ENCODE results near the gene MEGF6.

The MEGF6 gene

DNA sequence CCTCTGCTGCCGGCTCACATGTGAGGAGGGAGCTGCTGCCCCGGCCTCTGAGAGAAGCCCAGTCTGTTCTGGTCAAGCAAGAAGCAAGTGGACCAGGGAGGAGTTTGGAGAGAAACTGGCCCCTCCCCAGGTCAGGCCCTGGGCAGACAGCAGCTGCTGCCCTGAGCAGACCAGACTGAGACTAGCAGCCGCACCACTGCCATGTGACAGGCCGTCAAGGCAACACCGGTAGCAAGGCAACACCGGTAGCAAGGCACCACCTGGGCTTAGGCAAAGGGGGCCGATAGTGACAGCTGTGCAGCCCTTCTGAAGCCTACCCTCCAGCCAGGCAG, 106.5 kb downstream of the MEGF6 start:
- Histone ChIP-seq H3K36me3 (ENCODE audit: control insufficient read depth in 2 of 2, insufficient read depth in 2 of 2, low read length in 2 of 2) (no peaks in the 10 kb centered on the region), H3K4me1 (ENCODE audit: control insufficient read depth in 2 of 2, insufficient read depth in 2 of 2, low read length in 2 of 2) (no peaks in the 10 kb centered on the region), H3K9me3 (ENCODE audit: control insufficient read depth in 2 of 2, low read length in 2 of 2) (no peaks in the 10 kb centered on the region), H3K9ac (ENCODE audit: low read depth in 1 of 2, low read length in 2 of 2) (no peak overlapping the region), H3K27me3 (ENCODE audit: control insufficient read depth in 2 of 2, insufficient read depth in 2 of 2, low read length in 2 of 2) (no peaks in the 10 kb centered on the region), H3K27ac (ENCODE audit: low read depth in 2 of 2, low read length in 2 of 2) (no peak overlapping the region), H3K4me3 (ENCODE audit: low read length in 2 of 2) (no peak overlapping the region)

DNA sequence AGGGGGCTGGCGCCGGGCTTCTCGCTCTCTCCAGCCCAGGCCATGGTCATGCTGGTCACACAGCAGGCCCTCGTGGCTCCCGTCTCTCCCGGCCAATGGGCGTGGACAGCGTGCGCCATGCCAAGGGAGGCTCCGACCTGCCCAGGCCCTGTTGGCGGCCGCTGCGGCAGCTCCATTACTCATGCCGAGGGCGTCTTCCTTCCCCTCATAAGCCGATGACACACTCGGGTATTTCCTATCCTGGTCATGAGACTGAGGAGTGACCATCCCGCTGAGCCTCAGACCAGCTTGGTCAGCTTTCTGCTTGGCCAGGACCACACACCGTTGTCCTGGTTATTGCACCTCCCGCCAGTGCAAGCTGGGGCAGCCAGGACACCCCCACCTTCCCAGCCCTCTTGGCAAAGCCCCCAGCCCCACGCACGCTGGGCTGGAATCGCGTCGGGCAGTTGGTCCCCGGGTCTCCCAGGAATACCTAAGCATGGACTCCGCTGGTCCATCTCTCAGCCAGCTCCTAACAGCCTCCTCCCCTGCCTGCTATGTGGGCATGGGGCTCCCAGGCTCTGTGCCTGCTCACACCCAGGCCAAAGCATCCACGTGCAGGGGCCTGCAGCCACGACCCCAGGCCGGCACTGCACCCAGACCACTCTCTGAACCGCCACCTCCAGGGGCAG, 107.0 kb downstream of the MEGF6 start:
- Histone ChIP-seq H3K36me3 (ENCODE audit: control insufficient read depth in 2 of 2, insufficient read depth in 2 of 2, low read length in 2 of 2) (no peaks in the 10 kb centered on the region), H3K4me3 (ENCODE audit: low read length in 2 of 2) (no peak overlapping the region)

GRCh38 chr1:3503525-3503886, 107.8 kb downstream of the MEGF6 start:
- H3K4me3 ChIP-seq (ENCODE audit: low read length in 2 of 2): no peak overlapping the region
- H3K27me3 ChIP-seq (ENCODE audit: control insufficient read depth in 2 of 2, insufficient read depth in 2 of 2, low read length in 2 of 2): no peaks in the 10 kb centered on the region
- H3K36me3 ChIP-seq (ENCODE audit: control insufficient read depth in 2 of 2, insufficient read depth in 2 of 2, low read length in 2 of 2): no peaks in the 10 kb centered on the region
- H3K9me3 ChIP-seq (ENCODE audit: control insufficient read depth in 2 of 2, low read length in 2 of 2): no peaks in the 10 kb centered on the region
- no peak overlapping the region for H3K9ac ChIP-seq (ENCODE audit: low read depth in 1 of 2, low read length in 2 of 2)
- no peak overlapping the region for H3K27ac ChIP-seq (ENCODE audit: low read depth in 2 of 2, low read length in 2 of 2)
- no peaks in the 10 kb centered on the region for H3K4me1 ChIP-seq (ENCODE audit: control insufficient read depth in 2 of 2, insufficient read depth in 2 of 2, low read length in 2 of 2)

More for the DNA sequence above, 107.0 kb downstream of the MEGF6 start:
- Histone ChIP-seq H3K9ac (ENCODE audit: low read depth in 1 of 2, low read length in 2 of 2) (no peak overlapping the region), H3K4me1 (ENCODE audit: control insufficient read depth in 2 of 2, insufficient read depth in 2 of 2, low read length in 2 of 2) (no peaks in the 10 kb centered on the region), H3K9me3 (ENCODE audit: control insufficient read depth in 2 of 2, low read length in 2 of 2) (no peaks in the 10 kb centered on the region), H3K27ac (ENCODE audit: low read depth in 2 of 2, low read length in 2 of 2) (no peak overlapping the region), H3K27me3 (ENCODE audit: control insufficient read depth in 2 of 2, insufficient read depth in 2 of 2, low read length in 2 of 2) (no peaks in the 10 kb centered on the region)

GRCh38 chr1:3502641-3503524, 108.4 kb downstream of the MEGF6 start:
- no peak overlapping the region for H3K9ac ChIP-seq (ENCODE audit: low read depth in 1 of 2, low read length in 2 of 2)
- H3K27me3 ChIP-seq (ENCODE audit: control insufficient read depth in 2 of 2, insufficient read depth in 2 of 2, low read length in 2 of 2): no peaks in the 10 kb centered on the region
- no peak overlapping the region for H3K27ac ChIP-seq (ENCODE audit: low read depth in 2 of 2, low read length in 2 of 2)
- H3K36me3 ChIP-seq (ENCODE audit: control insufficient read depth in 2 of 2, insufficient read depth in 2 of 2, low read length in 2 of 2): no peaks in the 10 kb centered on the region
- no peaks in the 10 kb centered on the region for H3K9me3 ChIP-seq (ENCODE audit: control insufficient read depth in 2 of 2, low read length in 2 of 2)
- H3K4me3 ChIP-seq (ENCODE audit: low read length in 2 of 2): no peak overlapping the region
- H3K4me1 ChIP-seq (ENCODE audit: control insufficient read depth in 2 of 2, insufficient read depth in 2 of 2, low read length in 2 of 2): no peaks in the 10 kb centered on the region

DNA sequence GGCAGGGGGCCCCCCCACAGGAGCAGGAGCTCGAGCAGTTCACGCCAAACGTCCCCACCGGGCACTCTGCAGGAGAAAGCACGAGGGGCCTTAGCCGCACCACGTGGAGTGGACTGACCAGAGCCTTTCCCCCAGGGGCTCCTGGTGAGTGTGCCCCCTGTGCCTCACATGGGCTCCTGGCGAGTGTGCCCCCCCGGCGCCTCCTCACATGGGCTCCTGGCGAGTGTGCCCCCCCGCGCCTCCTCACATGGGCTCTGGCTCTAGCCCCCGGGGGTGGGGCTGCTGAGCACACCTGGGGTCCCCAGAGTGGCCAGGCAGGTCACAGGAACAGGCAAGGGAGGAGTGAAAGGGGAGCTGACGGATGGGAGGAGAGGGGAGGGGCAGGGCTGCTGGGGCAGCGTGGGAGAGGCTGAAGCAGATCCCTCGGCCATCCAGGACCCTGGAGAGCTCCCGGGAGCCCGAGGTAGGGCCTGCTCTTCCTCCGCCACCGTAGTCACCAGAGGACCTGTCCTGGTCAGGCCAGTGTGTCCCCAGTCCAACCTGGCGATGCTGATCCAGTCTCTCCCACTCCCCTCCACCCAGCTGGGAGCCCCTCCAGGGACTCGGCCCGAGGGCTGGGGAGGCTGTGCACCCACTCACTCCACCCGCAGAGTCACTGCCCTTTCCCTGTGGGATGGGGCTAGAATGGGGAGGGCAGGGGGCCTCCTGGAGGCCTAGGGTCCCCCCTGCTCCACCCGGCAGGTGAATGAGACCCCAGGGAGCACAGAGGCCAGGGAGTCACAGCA, 109.3 kb downstream of the MEGF6 start:
- Histone ChIP-seq H3K9me3 (ENCODE audit: control insufficient read depth in 2 of 2, low read length in 2 of 2) (no peaks in the 10 kb centered on the region), H3K4me3 (ENCODE audit: low read length in 2 of 2) (no peak overlapping the region), H3K27me3 (ENCODE audit: control insufficient read depth in 2 of 2, insufficient read depth in 2 of 2, low read length in 2 of 2) (no peaks in the 10 kb centered on the region), H3K27ac (ENCODE audit: low read depth in 2 of 2, low read length in 2 of 2) (no peak overlapping the region), H3K9ac (ENCODE audit: low read depth in 1 of 2, low read length in 2 of 2) (no peak overlapping the region), H3K4me1 (ENCODE audit: control insufficient read depth in 2 of 2, insufficient read depth in 2 of 2, low read length in 2 of 2) (no peaks in the 10 kb centered on the region), H3K36me3 (ENCODE audit: control insufficient read depth in 2 of 2, insufficient read depth in 2 of 2, low read length in 2 of 2) (no peaks in the 10 kb centered on the region)

- Histone ChIP-seq H3K36me3 (ENCODE audit: control insufficient read depth in 2 of 2, insufficient read depth in 2 of 2, low read length in 2 of 2) (no peaks in the 10 kb centered on the region), H3K4me3 (ENCODE audit: low read length in 2 of 2) (no peak overlapping the region), H3K4me1 (ENCODE audit: control insufficient read depth in 2 of 2, insufficient read depth in 2 of 2, low read length in 2 of 2) (no peaks in the 10 kb centered on the region), H3K27ac (ENCODE audit: low read depth in 2 of 2, low read length in 2 of 2) (no peak overlapping the region), H3K9me3 (ENCODE audit: control insufficient read depth in 2 of 2, low read length in 2 of 2) (no peaks in the 10 kb centered on the region), H3K27me3 (ENCODE audit: control insufficient read depth in 2 of 2, insufficient read depth in 2 of 2, low read length in 2 of 2) (no peaks in the 10 kb centered on the region), H3K9ac (ENCODE audit: low read depth in 1 of 2, low read length in 2 of 2) (no peak overlapping the region)
Observed at GRCh38 chr1:3501437-3501836, 109.9 kb downstream of the MEGF6 start.

DNA sequence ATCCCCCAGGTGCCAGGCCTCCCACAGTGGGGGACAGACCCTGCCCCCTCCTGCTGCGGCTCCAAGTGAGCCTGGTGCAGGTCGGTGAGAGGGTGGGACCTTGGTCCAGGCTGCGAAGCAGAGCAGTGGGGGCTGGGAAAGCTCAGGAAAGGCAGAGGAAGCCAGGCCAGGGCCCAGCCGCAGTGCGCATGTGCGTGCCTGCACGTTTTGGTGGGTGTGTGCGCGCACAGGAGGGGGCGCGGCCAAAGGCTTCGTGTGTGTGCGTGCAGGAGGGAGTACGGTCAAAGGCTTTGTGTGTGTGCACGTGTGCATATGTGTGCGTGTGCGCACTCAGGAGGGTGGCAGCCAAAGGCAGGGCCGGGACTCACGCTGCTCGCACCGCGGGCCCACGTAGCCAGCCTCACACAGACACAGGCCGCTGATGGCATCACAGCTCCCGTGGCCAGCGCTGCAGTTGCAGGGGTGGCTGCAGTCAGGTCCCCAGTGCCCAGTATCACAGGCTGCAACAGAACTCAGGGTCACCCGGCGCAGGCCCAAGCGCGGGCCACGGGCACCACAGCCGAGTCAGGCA, 111.0 kb downstream of the MEGF6 start:
- Histone ChIP-seq H3K36me3 (ENCODE audit: control insufficient read depth in 2 of 2, insufficient read depth in 2 of 2, low read length in 2 of 2) (no peaks in the 10 kb centered on the region), H3K27me3 (ENCODE audit: control insufficient read depth in 2 of 2, insufficient read depth in 2 of 2, low read length in 2 of 2) (no peaks in the 10 kb centered on the region), H3K4me3 (ENCODE audit: low read length in 2 of 2) (no peak overlapping the region), H3K9me3 (ENCODE audit: control insufficient read depth in 2 of 2, low read length in 2 of 2) (no peaks in the 10 kb centered on the region), H3K4me1 (ENCODE audit: control insufficient read depth in 2 of 2, insufficient read depth in 2 of 2, low read length in 2 of 2) (no peaks in the 10 kb centered on the region), H3K27ac (ENCODE audit: low read depth in 2 of 2, low read length in 2 of 2) (no peak overlapping the region), H3K9ac (ENCODE audit: low read depth in 1 of 2, low read length in 2 of 2) (no peak overlapping the region)

DNA sequence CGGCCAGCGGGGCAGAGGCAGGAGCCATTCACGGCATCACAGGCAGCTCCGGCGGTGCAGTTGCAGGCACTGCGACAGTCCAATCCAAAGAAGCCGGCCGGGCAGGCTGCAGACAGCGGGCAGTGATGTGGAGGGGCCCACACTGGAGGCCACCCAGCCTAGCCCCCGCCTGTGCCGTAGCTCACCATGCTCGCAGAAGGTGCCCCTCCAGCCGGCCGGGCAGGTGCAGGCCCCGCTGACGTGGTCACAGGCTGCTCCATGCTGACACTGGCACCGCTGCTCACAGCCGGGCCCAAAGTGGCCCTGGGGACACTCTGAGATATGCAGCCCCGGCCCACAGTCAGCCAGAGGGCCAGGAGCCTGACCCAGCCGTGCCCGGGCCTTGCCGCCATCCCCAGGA, 111.7 kb downstream of the MEGF6 start:
- Histone ChIP-seq H3K4me3 (ENCODE audit: low read length in 2 of 2) (no peak overlapping the region), H3K36me3 (ENCODE audit: control insufficient read depth in 2 of 2, insufficient read depth in 2 of 2, low read length in 2 of 2) (no peaks in the 10 kb centered on the region), H3K27ac (ENCODE audit: low read depth in 2 of 2, low read length in 2 of 2) (no peak overlapping the region), H3K27me3 (ENCODE audit: control insufficient read depth in 2 of 2, insufficient read depth in 2 of 2, low read length in 2 of 2) (no peaks in the 10 kb centered on the region), H3K4me1 (ENCODE audit: control insufficient read depth in 2 of 2, insufficient read depth in 2 of 2, low read length in 2 of 2) (no peaks in the 10 kb centered on the region), H3K9ac (ENCODE audit: low read depth in 1 of 2, low read length in 2 of 2) (no peak overlapping the region), H3K9me3 (ENCODE audit: control insufficient read depth in 2 of 2, low read length in 2 of 2) (no peaks in the 10 kb centered on the region)

DNA sequence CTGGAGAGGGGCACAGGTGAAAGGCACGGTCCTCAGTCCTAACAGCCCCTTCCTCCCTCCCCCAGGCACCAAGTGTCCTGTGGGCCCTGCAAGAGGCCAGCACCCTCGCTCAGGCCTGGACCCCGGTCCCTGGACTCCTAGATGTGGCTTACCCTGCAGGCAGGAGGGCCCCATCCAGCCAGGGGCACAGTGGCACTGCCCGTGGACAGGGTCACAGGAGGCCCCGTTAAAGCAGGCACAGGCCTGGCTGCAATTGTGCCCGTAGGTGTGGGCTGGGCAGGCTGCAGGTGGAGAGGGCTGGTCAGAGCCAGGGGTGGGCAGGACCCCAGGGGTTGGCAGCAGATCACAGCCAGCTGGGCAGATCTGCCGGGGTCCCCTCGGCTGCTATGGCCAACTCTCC, 112.3 kb downstream of the MEGF6 start:
- Histone ChIP-seq H3K9ac (ENCODE audit: low read depth in 1 of 2, low read length in 2 of 2) (no peak overlapping the region), H3K9me3 (ENCODE audit: control insufficient read depth in 2 of 2, low read length in 2 of 2) (no peaks in the 10 kb centered on the region), H3K27me3 (ENCODE audit: control insufficient read depth in 2 of 2, insufficient read depth in 2 of 2, low read length in 2 of 2) (no peaks in the 10 kb centered on the region), H3K4me1 (ENCODE audit: control insufficient read depth in 2 of 2, insufficient read depth in 2 of 2, low read length in 2 of 2) (no peaks in the 10 kb centered on the region), H3K36me3 (ENCODE audit: control insufficient read depth in 2 of 2, insufficient read depth in 2 of 2, low read length in 2 of 2) (no peaks in the 10 kb centered on the region), H3K27ac (ENCODE audit: low read depth in 2 of 2, low read length in 2 of 2) (no peak overlapping the region), H3K4me3 (ENCODE audit: low read length in 2 of 2) (no peak overlapping the region)
